ENCODE results near the gene CRHR1.

CRHR1 gene

DNA sequence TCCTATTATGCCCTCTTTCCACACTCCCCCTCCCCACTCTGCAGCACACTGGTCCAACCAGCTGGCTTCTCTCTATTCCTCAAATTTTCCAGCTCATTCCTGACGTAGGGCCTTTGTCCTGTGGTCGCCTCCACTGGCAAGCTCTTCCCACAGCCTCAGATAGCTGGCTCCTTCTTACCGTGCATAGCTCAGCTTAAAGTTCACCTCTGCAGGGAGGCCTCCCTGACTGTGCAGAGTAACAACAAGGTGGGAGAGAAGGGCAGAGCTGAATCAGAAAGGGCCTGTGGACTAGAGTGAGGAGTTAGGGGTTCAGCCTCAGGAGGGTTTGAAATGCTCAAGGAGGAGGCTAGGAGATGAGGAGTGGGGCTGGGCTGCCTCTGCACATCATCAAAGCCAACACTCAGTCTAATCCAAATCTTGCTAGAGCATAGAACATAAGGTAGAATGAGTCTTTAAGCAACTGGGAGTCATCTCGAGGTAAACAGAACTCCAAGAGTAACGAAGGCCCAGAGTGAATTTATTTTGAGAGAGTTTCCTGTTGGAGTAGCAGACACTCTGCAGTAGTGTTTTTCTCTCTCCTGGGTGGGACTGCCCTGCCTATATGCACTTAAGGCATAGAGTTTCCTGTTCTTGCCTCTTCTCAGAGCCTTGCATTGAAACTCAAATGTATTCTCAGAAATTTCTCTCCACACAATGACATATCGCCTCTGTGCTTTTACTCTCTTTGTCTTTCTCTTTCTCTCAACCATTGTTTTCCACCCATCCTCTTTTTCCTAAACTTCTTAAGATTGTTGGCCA is 79.9 kb downstream of the CRHR1 start:
- no peak for TF ChIP-seq FOXP2 (optimal IDR thresholded peaks at IDR 0.05; ENCODE audit: borderline replicate concordance, extremely low read depth, extremely low read length, insufficient read depth)
- TF ChIP-seq TAF1 (IDR thresholded peaks at IDR 0.05; ENCODE audit: borderline replicate concordance, insufficient read depth, low read length): no peak
- TF ChIP-seq POLR2AphosphoS5 (IDR thresholded peaks at IDR 0.05; ENCODE audit: low read depth, low read length): no peak
- TF ChIP-seq, protein P1, sequence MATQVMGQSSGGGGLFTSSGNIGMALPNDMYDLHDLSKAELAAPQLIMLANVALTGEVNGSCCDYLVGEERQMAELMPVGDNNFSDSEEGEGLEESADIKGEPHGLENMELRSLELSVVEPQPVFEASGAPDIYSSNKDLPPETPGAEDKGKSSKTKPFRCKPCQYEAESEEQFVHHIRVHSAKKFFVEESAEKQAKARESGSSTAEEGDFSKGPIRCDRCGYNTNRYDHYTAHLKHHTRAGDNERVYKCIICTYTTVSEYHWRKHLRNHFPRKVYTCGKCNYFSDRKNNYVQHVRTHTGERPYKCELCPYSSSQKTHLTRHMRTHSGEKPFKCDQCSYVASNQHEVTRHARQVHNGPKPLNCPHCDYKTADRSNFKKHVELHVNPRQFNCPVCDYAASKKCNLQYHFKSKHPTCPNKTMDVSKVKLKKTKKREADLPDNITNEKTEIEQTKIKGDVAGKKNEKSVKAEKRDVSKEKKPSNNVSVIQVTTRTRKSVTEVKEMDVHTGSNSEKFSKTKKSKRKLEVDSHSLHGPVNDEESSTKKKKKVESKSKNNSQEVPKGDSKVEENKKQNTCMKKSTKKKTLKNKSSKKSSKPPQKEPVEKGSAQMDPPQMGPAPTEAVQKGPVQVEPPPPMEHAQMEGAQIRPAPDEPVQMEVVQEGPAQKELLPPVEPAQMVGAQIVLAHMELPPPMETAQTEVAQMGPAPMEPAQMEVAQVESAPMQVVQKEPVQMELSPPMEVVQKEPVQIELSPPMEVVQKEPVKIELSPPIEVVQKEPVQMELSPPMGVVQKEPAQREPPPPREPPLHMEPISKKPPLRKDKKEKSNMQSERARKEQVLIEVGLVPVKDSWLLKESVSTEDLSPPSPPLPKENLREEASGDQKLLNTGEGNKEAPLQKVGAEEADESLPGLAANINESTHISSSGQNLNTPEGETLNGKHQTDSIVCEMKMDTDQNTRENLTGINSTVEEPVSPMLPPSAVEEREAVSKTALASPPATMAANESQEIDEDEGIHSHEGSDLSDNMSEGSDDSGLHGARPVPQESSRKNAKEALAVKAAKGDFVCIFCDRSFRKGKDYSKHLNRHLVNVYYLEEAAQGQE (IDR thresholded peaks at IDR 0.05; ENCODE audit: insufficient read depth in 1 of 2, low read depth in 2 of 2, low read length in 2 of 2): no peak
- no peak for TF ChIP-seq SIN3A (IDR thresholded peaks at IDR 0.05; ENCODE audit: borderline replicate concordance, insufficient read depth, low read length)

DNA sequence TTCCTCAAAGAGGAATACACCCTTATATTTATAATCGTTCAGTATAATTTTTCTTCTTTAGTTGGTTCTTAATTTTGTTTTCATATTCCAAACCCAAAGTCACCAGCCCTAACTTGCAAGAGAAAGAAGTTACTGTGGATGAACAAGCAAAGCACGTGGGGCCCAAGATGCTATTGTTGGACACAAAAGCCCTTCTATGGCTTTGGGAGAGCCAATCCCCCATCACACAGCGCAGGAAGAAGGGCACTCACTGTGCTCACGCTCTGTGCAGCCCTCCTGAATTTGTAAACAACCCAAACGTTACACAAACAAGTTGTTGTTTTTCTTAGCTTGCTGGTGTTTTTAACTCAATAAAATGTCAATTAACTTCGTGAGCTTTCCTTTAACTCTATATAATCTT is 83.1 kb downstream of the CRHR1 start:
- TF ChIP-seq FOXP2 (optimal IDR thresholded peaks at IDR 0.05; ENCODE audit: borderline replicate concordance, extremely low read depth, extremely low read length, insufficient read depth) (no peak), SIN3A (IDR thresholded peaks at IDR 0.05; ENCODE audit: borderline replicate concordance, insufficient read depth, low read length) (no peak), POLR2AphosphoS5 (IDR thresholded peaks at IDR 0.05; ENCODE audit: low read depth, low read length) (no peak)

- TF ChIP-seq SIN3A (IDR thresholded peaks at IDR 0.05; ENCODE audit: borderline replicate concordance, insufficient read depth, low read length) (no peak), TAF1 (IDR thresholded peaks at IDR 0.05; ENCODE audit: borderline replicate concordance, insufficient read depth, low read length) (no peak), POLR2AphosphoS5 (IDR thresholded peaks at IDR 0.05; ENCODE audit: low read depth, low read length) (no peak)
- TF ChIP-seq, protein P1 (IDR thresholded peaks at IDR 0.05; ENCODE audit: insufficient read depth in 1 of 2, low read depth in 2 of 2, low read length in 2 of 2): no peak
Observed at GRCh38 chr17:45867702-45868101, 83.6 kb downstream of the CRHR1 start.

- TF ChIP-seq SIN3A (IDR thresholded peaks at IDR 0.05; ENCODE audit: borderline replicate concordance, insufficient read depth, low read length): no peak
- TF ChIP-seq TAF1 (IDR thresholded peaks at IDR 0.05; ENCODE audit: borderline replicate concordance, insufficient read depth, low read length): no peak
- TF ChIP-seq FOXP2 (optimal IDR thresholded peaks at IDR 0.05; ENCODE audit: borderline replicate concordance, extremely low read depth, extremely low read length, insufficient read depth): no peak
- TF ChIP-seq, protein P1 (IDR thresholded peaks at IDR 0.05; ENCODE audit: insufficient read depth in 1 of 2, low read depth in 2 of 2, low read length in 2 of 2): no peak
- TF ChIP-seq POLR2AphosphoS5 (IDR thresholded peaks at IDR 0.05; ENCODE audit: low read depth, low read length): no peak
Observed at GRCh38 chr17:45868276-45868675, 84.2 kb downstream of the CRHR1 start.

GRCh38 chr17:45869676-45870341 is 85.7 kb downstream of the CRHR1 start:
- TF ChIP-seq TAF1 (IDR thresholded peaks at IDR 0.05; ENCODE audit: borderline replicate concordance, insufficient read depth, low read length): no peak
- no peak for TF ChIP-seq FOXP2 (optimal IDR thresholded peaks at IDR 0.05; ENCODE audit: borderline replicate concordance, extremely low read depth, extremely low read length, insufficient read depth)
- TF ChIP-seq, protein P1 (IDR thresholded peaks at IDR 0.05; ENCODE audit: insufficient read depth in 1 of 2, low read depth in 2 of 2, low read length in 2 of 2): no peak
- no peak for TF ChIP-seq POLR2AphosphoS5 (IDR thresholded peaks at IDR 0.05; ENCODE audit: low read depth, low read length)
- TF ChIP-seq SIN3A (IDR thresholded peaks at IDR 0.05; ENCODE audit: borderline replicate concordance, insufficient read depth, low read length): no peak

Data from PFSK-1 (cell line).